Uterus (tissue), 2 donors: ENCODE data around the gene USP25.

Experiments
- POLR2A ChIP-seq, 2 donors: fragments of 450-650 bp; IDR thresholded peaks; one replicate each; pipeline ENCODE4 v1.6.1; 2016; ENCODE audit warnings: antibody characterized with exemption in 2 of 2, mild to moderate bottlenecking in 1 of 2, moderate library complexity in 1 of 2
- TF ChIP-seq, protein P1 (sequence below), 4 experiments: fragments of 200-600 bp in 2 of 4; fragments of 450-650 bp in 2 of 4; sonication (generic) in 2 of 4; IDR thresholded peaks; one replicate each; pipeline ENCODE4 v1.5.1; 2016 to 2019; ENCODE audit warnings: antibody characterized with exemption in 4 of 4, mild to moderate bottlenecking in 2 of 4, moderate library complexity in 1 of 4

DNA sequence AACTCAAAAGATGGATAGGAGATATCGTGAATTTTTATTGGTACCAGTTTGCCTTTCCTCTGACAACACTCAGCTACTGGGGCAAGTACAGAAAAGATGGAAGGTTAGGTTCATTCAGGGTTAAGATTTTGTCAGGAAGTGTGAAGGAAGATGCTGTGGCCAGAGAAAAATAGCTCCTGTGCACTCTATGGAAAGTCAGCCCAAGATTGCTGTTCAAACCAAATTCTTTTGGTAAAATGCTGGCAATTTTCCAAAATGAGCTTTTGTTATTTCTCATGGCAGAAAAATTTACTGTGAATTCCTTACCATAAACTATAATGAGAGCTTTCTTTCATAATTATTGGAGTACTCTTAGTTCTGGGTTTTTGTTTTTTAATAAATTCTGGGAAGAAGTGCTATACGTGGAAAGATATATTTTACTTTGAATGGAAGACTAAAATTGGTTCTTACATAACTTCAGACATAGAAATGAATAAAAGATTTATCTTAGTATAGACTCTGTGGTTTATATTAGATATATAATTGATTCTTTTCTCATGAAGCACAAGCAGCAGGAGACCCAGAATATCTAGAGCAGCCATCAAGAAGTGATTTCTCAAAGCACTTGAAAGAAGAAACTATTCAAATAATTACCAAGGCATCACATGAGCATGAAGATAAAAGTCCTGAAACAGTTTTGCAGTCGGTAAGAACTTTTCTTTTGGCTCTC is 112.2 kb downstream of the USP25 start:
- TF ChIP-seq, protein P1, sequence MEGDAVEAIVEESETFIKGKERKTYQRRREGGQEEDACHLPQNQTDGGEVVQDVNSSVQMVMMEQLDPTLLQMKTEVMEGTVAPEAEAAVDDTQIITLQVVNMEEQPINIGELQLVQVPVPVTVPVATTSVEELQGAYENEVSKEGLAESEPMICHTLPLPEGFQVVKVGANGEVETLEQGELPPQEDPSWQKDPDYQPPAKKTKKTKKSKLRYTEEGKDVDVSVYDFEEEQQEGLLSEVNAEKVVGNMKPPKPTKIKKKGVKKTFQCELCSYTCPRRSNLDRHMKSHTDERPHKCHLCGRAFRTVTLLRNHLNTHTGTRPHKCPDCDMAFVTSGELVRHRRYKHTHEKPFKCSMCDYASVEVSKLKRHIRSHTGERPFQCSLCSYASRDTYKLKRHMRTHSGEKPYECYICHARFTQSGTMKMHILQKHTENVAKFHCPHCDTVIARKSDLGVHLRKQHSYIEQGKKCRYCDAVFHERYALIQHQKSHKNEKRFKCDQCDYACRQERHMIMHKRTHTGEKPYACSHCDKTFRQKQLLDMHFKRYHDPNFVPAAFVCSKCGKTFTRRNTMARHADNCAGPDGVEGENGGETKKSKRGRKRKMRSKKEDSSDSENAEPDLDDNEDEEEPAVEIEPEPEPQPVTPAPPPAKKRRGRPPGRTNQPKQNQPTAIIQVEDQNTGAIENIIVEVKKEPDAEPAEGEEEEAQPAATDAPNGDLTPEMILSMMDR (IDR thresholded peaks at IDR 0.05) = no peak
- no peak for TF ChIP-seq POLR2A (IDR thresholded peaks at IDR 0.05)
